Activated CD8-positive, alpha-beta memory T cell treated with anti-CD3 and anti-CD28 coated beads, Interleukin-2, amount 10 ng/mL, durations not matched to agents 7 days and 5 days (primary cell): ENCODE measurements around the gene TP53I3. TPM values are rescaled to one million over a fixed set of nuclear protein-coding genes. Genes with fewer than 3 reads are reported as not detected.

ENCODE experiments used
- ATAC-seq: fragments of 150-1000 bp; cut with Tn5 transposase; one replicate; pipeline ENCODE4 v1.10.0; 2021; ENCODE audit warnings: moderate library complexity
- CTCF ChIA-PET: fragments of 350-600 bp; sonication (Branson Sonifier 250); formaldehyde crosslinking; loops from one replicate; lab custom pipeline; 2021; ENCODE audit warnings: antibody characterized with exemption; lab: Charles Lee
- DNase-seq: peaks from one replicate; pipeline ENCODE4 v3.0.0-alpha.2; 2020
- H3K27ac Mint-ChIP-seq: one replicate; pipeline ENCODE4 v1.8.0; 2021; ENCODE audit warnings: mild to moderate bottlenecking, mixed read lengths
- H3K27me3 Mint-ChIP-seq: one replicate; pipeline ENCODE4 v1.8.0; 2021; ENCODE audit warnings: mixed read lengths
- H3K36me3 Mint-ChIP-seq: one replicate; pipeline ENCODE4 v1.8.0; 2021; ENCODE audit warnings: mild to moderate bottlenecking, mixed read lengths
- H3K4me1 Mint-ChIP-seq: one replicate; pipeline ENCODE4 v1.8.0; 2021; ENCODE audit warnings: mixed read lengths
- H3K4me3 Mint-ChIP-seq: one replicate; pipeline ENCODE4 v1.8.0; 2021; ENCODE audit warnings: mild to moderate bottlenecking, moderate library complexity, mixed read lengths
- H3K9me3 Mint-ChIP-seq: one replicate; pipeline ENCODE4 v1.8.0; 2022; ENCODE audit warnings: low read depth, mixed read lengths
- total RNA-seq, 2 experiments: library from RNA; stranded (reverse); gene quantifications; one replicate each; pipeline ENCODE4 v1.2.3, GENCODE V29; 2021

Gene TP53I3
- total RNA-seq, 2 experiments from 2014 or later: 3.6 to 6.3 TPM

- H3K27ac Mint-ChIP-seq: no peak overlapping the region
- peaks cover 51% of the 10 kb centered on the region for H3K4me1 Mint-ChIP-seq
- H3K4me3 Mint-ChIP-seq: no peak overlapping the region
- CTCF ChIA-PET: interaction anchor here (1.7 to 2.4 kb wide), 3 partner anchors 10 to 250 kb away, joined by 5 to 13 read pairs (median 8); partner anchors contain the start of genes ATAD2B and TP53I3
- peaks cover 20% of the 10 kb centered on the region for H3K36me3 Mint-ChIP-seq
- no peaks in the 10 kb centered on the region for H3K9me3 Mint-ChIP-seq
- DNase-seq: peak; percentile 33
- H3K27me3 Mint-ChIP-seq: no peaks in the 10 kb centered on the region
- no peak for ATAC-seq
These were observed 10.8 kb downstream of the TP53I3 start for GRCh38 chr2:24073816-24074215.

GRCh38 chr2:24072259-24072658, 12.4 kb downstream of the TP53I3 start:
- Mint-ChIP-seq H3K27ac (no peak overlapping the region), H3K36me3 (peaks cover 30% of the 10 kb centered on the region), H3K9me3 (no peaks in the 10 kb centered on the region), H3K4me1 (peaks cover 44% of the 10 kb centered on the region), H3K27me3 (no peaks in the 10 kb centered on the region), H3K4me3 (no peak overlapping the region)
- CTCF ChIA-PET: interaction anchor here (1.1 to 2.0 kb wide), 3 partner anchors 12 to 248 kb away, joined by 5 to 8 read pairs (median 6); partner anchors contain the start of genes ATAD2B and TP53I3
- DNase-seq: no peak
- no peak for ATAC-seq

- Mint-ChIP-seq H3K27ac (no peak overlapping the region), H3K36me3 (peaks cover 25% of the 10 kb centered on the region), H3K27me3 (no peaks in the 10 kb centered on the region), H3K9me3 (no peaks in the 10 kb centered on the region), H3K4me1 (peaks cover 17% of the 10 kb centered on the region), H3K4me3 (no peak overlapping the region)
- DNase-seq: no peak
- no peak for ATAC-seq
- CTCF ChIA-PET: interaction anchor here (1.0 to 3.1 kb wide), 2 partner anchors 18 to 19 kb away, joined by 3 to 12 read pairs; partner anchors contain the start of genes TP53I3 and WDCP
These were observed 19.3 kb downstream of the TP53I3 start for GRCh38 chr2:24065341-24065740.

GRCh38 chr2:24058564-24059271, 25.9 kb downstream of the TP53I3 start:
- Mint-ChIP-seq H3K9me3 (no peaks in the 10 kb centered on the region), H3K4me3 (no peak overlapping the region), H3K27ac (no peak overlapping the region), H3K27me3 (no peaks in the 10 kb centered on the region), H3K36me3 (no peaks in the 10 kb centered on the region), H3K4me1 (peaks cover 6% of the 10 kb centered on the region)
- DNase-seq (no peak), ATAC-seq (no peak)
- CTCF ChIA-PET: interaction anchor here (1.1 to 1.3 kb wide), 2 partner anchors 8 to 21 kb away, joined by 3 read pairs; no protein-coding TSS in a partner anchor

GRCh38 chr2:24055750-24056149, 28.9 kb downstream of the TP53I3 start:
- H3K27me3 Mint-ChIP-seq: no peaks in the 10 kb centered on the region
- H3K36me3 Mint-ChIP-seq: no peaks in the 10 kb centered on the region
- DNase-seq (no peak), ATAC-seq (no peak)
- no peak overlapping the region for H3K27ac Mint-ChIP-seq
- H3K4me3 Mint-ChIP-seq: no peak overlapping the region
- peaks cover 6% of the 10 kb centered on the region for H3K4me1 Mint-ChIP-seq
- CTCF ChIA-PET: no interaction called here
- H3K9me3 Mint-ChIP-seq: no peaks in the 10 kb centered on the region

- Mint-ChIP-seq H3K27ac (no peak overlapping the region), H3K36me3 (no peaks in the 10 kb centered on the region), H3K27me3 (no peaks in the 10 kb centered on the region), H3K9me3 (no peaks in the 10 kb centered on the region), H3K4me3 (no peak overlapping the region), H3K4me1 (peaks cover 3% of the 10 kb centered on the region)
- ATAC-seq: no peak
- DNase-seq: no peak
- CTCF ChIA-PET: no interaction called here
These were observed 30.1 kb downstream of the TP53I3 start for GRCh38 chr2:24054366-24055010.

- H3K36me3 Mint-ChIP-seq: peaks cover 1% of the 10 kb centered on the region
- CTCF ChIA-PET: interaction anchor here (1.0 kb wide), 1 partner anchor 31 kb away, joined by 7 read pairs; the partner anchor contains the start of gene TP53I3
- no peak for ATAC-seq
- H3K4me1 Mint-ChIP-seq: peaks cover 7% of the 10 kb centered on the region
- H3K9me3 Mint-ChIP-seq: no peaks in the 10 kb centered on the region
- no peak overlapping the region for H3K27ac Mint-ChIP-seq
- peaks cover 2% of the 10 kb centered on the region for H3K27me3 Mint-ChIP-seq
- H3K4me3 Mint-ChIP-seq: no peak overlapping the region
- no peak for DNase-seq
These were observed 31.7 kb downstream of the TP53I3 start for GRCh38 chr2:24052951-24053350.

- Mint-ChIP-seq H3K4me3 (no peak overlapping the region), H3K4me1 (peaks cover 16% of the 10 kb centered on the region), H3K27ac (no peak overlapping the region), H3K9me3 (no peaks in the 10 kb centered on the region), H3K27me3 (peaks cover 2% of the 10 kb centered on the region), H3K36me3 (peaks cover 1% of the 10 kb centered on the region)
- no peak for ATAC-seq
- CTCF ChIA-PET: interaction anchor here (0.6 to 2.8 kb wide), 4 partner anchors 32 to 227 kb away, joined by 3 to 18 read pairs (median 4); partner anchors contain the start of genes ATAD2B and TP53I3
- DNase-seq: no peak
These were observed 32.8 kb downstream of the TP53I3 start for GRCh38 chr2:24051833-24052232.

GRCh38 chr2:24050041-24050979, 34.3 kb downstream of the TP53I3 start:
- Mint-ChIP-seq H3K27ac (no peak overlapping the region), H3K4me1 (peaks cover 24% of the 10 kb centered on the region), H3K4me3 (no peak overlapping the region), H3K36me3 (peaks cover 3% of the 10 kb centered on the region), H3K27me3 (peaks cover 2% of the 10 kb centered on the region), H3K9me3 (no peaks in the 10 kb centered on the region)
- ATAC-seq (no peak), DNase-seq (no peak)
- CTCF ChIA-PET: interaction anchor here (0.6 to 2.8 kb wide), 5 partner anchors 10 to 226 kb away, joined by 3 to 18 read pairs (median 4); partner anchors contain the start of gene TP53I3

GRCh38 chr2:24049485-24050021, 35.1 kb downstream of the TP53I3 start, which contains the start of gene FKBP1B:
Gene FKBP1B (plus strand): TSS chr2:24049741. CDS start chr2:24049850, 109 bp downstream.
- DNase-seq (peak; percentile 86), ATAC-seq (peak; percentile 54)
- peaks cover 2% of the 10 kb centered on the region for H3K27me3 Mint-ChIP-seq
- CTCF ChIA-PET: interaction anchor here (0.6 to 2.8 kb wide), 8 partner anchors 11 to 123 kb away, joined by 3 to 18 read pairs (median 4); partner anchors contain the start of genes ATAD2B and TP53I3
- peaks cover 28% of the 10 kb centered on the region for H3K4me1 Mint-ChIP-seq
- no peak within 1 kb of the TSS for H3K4me3 Mint-ChIP-seq
- H3K27ac Mint-ChIP-seq: peak within 1 kb of the TSS; percentile 63
- peaks cover 4% of the 10 kb centered on the region for H3K36me3 Mint-ChIP-seq
- H3K9me3 Mint-ChIP-seq: no peaks in the 10 kb centered on the region

GRCh38 chr2:24048769-24049484, 35.7 kb downstream of the TP53I3 start:
- ATAC-seq (no peak), DNase-seq (peak; percentile 45)
- Mint-ChIP-seq H3K27me3 (peaks cover 2% of the 10 kb centered on the region), H3K4me3 (no peak overlapping the region), H3K4me1 (peaks cover 28% of the 10 kb centered on the region), H3K9me3 (no peaks in the 10 kb centered on the region), H3K36me3 (peaks cover 4% of the 10 kb centered on the region), H3K27ac (peak overlapping the region; percentile 63)
- CTCF ChIA-PET: interaction anchor here (0.6 to 1.6 kb wide), 6 partner anchors 12 to 122 kb away, joined by 3 to 5 read pairs (median 3); partner anchors contain the start of genes ATAD2B and TP53I3

GRCh38 chr2:24047703-24048033, 37.0 kb downstream of the TP53I3 start:
- Mint-ChIP-seq H3K36me3 (peaks cover 7% of the 10 kb centered on the region), H3K4me3 (peak overlapping the region; percentile 97), H3K4me1 (peaks cover 32% of the 10 kb centered on the region), H3K27ac (peak overlapping the region; percentile 86), H3K27me3 (peaks cover 2% of the 10 kb centered on the region), H3K9me3 (no peaks in the 10 kb centered on the region)
- peak; percentile 3 for ATAC-seq
- CTCF ChIA-PET: interaction anchor here (0.8 to 2.3 kb wide), 10 partner anchors 14 to 223 kb away, joined by 3 to 14 read pairs (median 5); partner anchors contain the start of genes ATAD2B, SF3B6 and TP53I3
- DNase-seq: no peak
